Mesothelial cell of epicardium (in vitro differentiated cells): ENCODE measurements around the gene CREBRF. TPM values are rescaled to one million over a fixed set of nuclear protein-coding genes. Genes with fewer than 3 reads are reported as not detected.
"Not testable (repeated sequence)": the region's sequence is repeated elsewhere in the genome, so short reads cannot be mapped to it uniquely, and the experiment has no call there.

Experiments
- DNase-seq, 2 experiments: peaks; one replicate each; pipeline ENCODE4 v3.0.0; 2021; ENCODE audit warnings: low spot score in 2 of 2; ENCODE audit not compliant: unreplicated experiment in 2 of 2
- H3K27ac Mint-ChIP-seq: 2 replicates; pipeline ENCODE4 v1.8.0; 2021; ENCODE audit warnings: mixed read lengths
- H3K27me3 Mint-ChIP-seq: 2 replicates; pipeline ENCODE4 v1.8.0; 2021; ENCODE audit warnings: low read depth, mixed read lengths
- H3K36me3 Mint-ChIP-seq: 2 replicates; pipeline ENCODE4 v1.8.0; 2021; ENCODE audit warnings: mixed read lengths
- H3K4me1 Mint-ChIP-seq: 2 replicates; pipeline ENCODE4 v1.8.0; 2021; ENCODE audit warnings: mixed read lengths
- H3K4me3 Mint-ChIP-seq: 2 replicates; pipeline ENCODE4 v1.8.0; 2021; ENCODE audit warnings: mild to moderate bottlenecking, moderate library complexity, mixed read lengths
- H3K9me3 Mint-ChIP-seq: 2 replicates; pipeline ENCODE4 v1.8.0; 2021; ENCODE audit warnings: mixed read lengths
- total RNA-seq: library from RNA; stranded (reverse); gene quantifications from 3 replicates; pipeline ENCODE4 v1.2.1, GENCODE V29; 2021
- TF ChIP-seq, protein P1 (sequence below): fragments of 200-600 bp; sonication (generic); IDR thresholded peaks from one replicate; pipeline ENCODE4 v1.5.0; 2021; ENCODE audit warnings: antibody characterized with exemption; ENCODE audit not compliant: unreplicated experiment

CREBRF gene
- total RNA-seq, 1 donor from 2014 or later: 20.3 TPM

GRCh38 chr5:173148354-173148753 lies 92.2 kb downstream of the CREBRF start:
- Mint-ChIP-seq H3K27me3 (no peaks in the 10 kb centered on the region), H3K36me3 (peaks cover 26% of the 10 kb centered on the region), H3K9me3 (peaks cover 4% of the 10 kb centered on the region), H3K4me3 (no peak overlapping the region), H3K27ac (no peak overlapping the region), H3K4me1 (peaks cover 10% of the 10 kb centered on the region)
- TF ChIP-seq, protein P1, sequence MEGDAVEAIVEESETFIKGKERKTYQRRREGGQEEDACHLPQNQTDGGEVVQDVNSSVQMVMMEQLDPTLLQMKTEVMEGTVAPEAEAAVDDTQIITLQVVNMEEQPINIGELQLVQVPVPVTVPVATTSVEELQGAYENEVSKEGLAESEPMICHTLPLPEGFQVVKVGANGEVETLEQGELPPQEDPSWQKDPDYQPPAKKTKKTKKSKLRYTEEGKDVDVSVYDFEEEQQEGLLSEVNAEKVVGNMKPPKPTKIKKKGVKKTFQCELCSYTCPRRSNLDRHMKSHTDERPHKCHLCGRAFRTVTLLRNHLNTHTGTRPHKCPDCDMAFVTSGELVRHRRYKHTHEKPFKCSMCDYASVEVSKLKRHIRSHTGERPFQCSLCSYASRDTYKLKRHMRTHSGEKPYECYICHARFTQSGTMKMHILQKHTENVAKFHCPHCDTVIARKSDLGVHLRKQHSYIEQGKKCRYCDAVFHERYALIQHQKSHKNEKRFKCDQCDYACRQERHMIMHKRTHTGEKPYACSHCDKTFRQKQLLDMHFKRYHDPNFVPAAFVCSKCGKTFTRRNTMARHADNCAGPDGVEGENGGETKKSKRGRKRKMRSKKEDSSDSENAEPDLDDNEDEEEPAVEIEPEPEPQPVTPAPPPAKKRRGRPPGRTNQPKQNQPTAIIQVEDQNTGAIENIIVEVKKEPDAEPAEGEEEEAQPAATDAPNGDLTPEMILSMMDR: no peak
- DNase-seq: no peak

GRCh38 chr5:173152547-173152946 lies 96.4 kb downstream of the CREBRF start:
- H3K4me1 Mint-ChIP-seq: no peaks in the 10 kb centered on the region
- H3K36me3 Mint-ChIP-seq: peaks cover 38% of the 10 kb centered on the region
- no peaks in the 10 kb centered on the region for H3K27me3 Mint-ChIP-seq
- no peak overlapping the region for H3K4me3 Mint-ChIP-seq
- no peak for DNase-seq
- TF ChIP-seq, protein P1: no peak
- H3K9me3 Mint-ChIP-seq: peaks cover 4% of the 10 kb centered on the region
- H3K27ac Mint-ChIP-seq: no peak overlapping the region

DNA sequence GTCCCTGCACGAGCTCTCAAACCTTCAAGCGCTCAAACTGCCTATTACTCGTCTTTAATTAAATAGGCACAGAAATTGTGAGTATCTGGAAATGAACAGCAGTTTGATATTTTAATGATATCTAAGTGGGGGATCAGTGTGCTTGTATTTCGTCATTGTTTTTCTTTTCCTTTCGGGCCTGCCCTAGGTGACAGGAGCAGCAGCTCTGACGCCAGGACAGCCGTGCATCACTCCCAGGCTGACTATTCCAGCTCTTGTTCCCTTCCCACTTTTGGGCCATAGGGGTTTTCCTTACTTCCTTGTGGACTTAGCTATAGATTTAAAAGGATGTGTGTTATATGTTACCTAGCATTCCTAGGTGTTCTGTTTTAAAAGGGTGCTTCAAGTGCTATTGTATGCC lies 97.7 kb downstream of the CREBRF start:
- no peak for DNase-seq
- H3K9me3 Mint-ChIP-seq: peaks cover 3% of the 10 kb centered on the region
- peaks cover 34% of the 10 kb centered on the region for H3K36me3 Mint-ChIP-seq
- no peak overlapping the region for H3K27ac Mint-ChIP-seq
- H3K4me3 Mint-ChIP-seq: no peak overlapping the region
- H3K27me3 Mint-ChIP-seq: no peaks in the 10 kb centered on the region
- TF ChIP-seq, protein P1: no peak
- H3K4me1 Mint-ChIP-seq: no peaks in the 10 kb centered on the region

DNA sequence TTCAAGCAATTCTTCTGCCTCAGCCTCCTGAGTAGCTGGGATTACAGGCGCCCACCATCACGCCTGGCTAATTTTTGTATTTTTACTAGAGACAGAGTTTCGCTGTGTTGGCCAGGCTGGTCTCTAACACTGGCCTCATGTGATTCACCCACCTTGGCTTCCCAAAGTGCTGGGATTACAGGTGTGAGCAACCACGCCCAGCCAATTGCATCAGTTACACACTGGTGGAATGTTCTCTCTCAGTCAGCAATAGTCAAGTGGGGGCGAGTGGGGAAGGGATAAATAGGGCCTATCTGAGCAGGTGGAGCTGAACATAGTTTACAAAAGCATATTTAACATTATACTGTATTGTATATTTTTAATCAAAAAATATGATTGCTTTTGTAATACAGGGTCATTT lies 98.5 kb downstream of the CREBRF start:
- H3K4me3 Mint-ChIP-seq, H3K27ac Mint-ChIP-seq, H3K27me3 Mint-ChIP-seq, H3K9me3 Mint-ChIP-seq, DNase-seq, H3K4me1 Mint-ChIP-seq: not testable (repeated sequence)
- peaks cover 26% of the 10 kb centered on the region for H3K36me3 Mint-ChIP-seq

DNA sequence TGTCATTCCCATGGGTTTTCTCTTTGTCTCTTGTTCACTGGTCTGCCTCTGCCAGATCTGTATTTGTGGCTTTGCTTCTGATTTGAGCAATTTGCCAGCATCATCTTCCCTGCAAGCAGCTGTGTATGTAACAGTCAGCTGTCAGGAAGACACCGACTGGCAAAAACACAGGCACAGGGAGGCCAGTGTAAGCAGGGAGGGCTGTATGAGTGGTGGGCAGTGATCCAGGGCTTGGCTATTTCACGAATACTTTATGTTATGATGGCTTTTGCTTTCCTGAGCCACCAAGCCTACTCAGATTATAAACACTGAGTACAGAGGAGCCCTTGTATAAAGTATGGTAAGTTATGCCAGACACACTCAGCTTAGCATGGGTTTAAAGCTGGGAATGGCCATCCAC lies 99.8 kb downstream of the CREBRF start:
- Mint-ChIP-seq H3K4me3 (no peak overlapping the region), H3K27ac (no peak overlapping the region), H3K36me3 (peaks cover 28% of the 10 kb centered on the region), H3K4me1 (no peaks in the 10 kb centered on the region), H3K9me3 (no peaks in the 10 kb centered on the region), H3K27me3 (no peaks in the 10 kb centered on the region)
- TF ChIP-seq, protein P1: no peak
- DNase-seq: no peak

- Mint-ChIP-seq H3K9me3 (no peaks in the 10 kb centered on the region), H3K4me3 (no peak overlapping the region), H3K27me3 (no peaks in the 10 kb centered on the region), H3K36me3 (peaks cover 24% of the 10 kb centered on the region), H3K4me1 (no peaks in the 10 kb centered on the region), H3K27ac (no peak overlapping the region)
- TF ChIP-seq, protein P1: no peak
- DNase-seq: no peak
These were observed 102.2 kb downstream of the CREBRF start for GRCh38 chr5:173158366-173158765.
